Measurements from ENCODE around the gene MCAM. TPM values are rescaled to one million over a fixed set of nuclear protein-coding genes. Genes with fewer than 3 reads are reported as not detected.
A peak's percentile ranks its signal among the peaks of the same experiment; 100 is the strongest.

MCAM gene
- total RNA-seq, 2 experiments from 2014 or later: 0.69 to 1.3 TPM

DNA sequence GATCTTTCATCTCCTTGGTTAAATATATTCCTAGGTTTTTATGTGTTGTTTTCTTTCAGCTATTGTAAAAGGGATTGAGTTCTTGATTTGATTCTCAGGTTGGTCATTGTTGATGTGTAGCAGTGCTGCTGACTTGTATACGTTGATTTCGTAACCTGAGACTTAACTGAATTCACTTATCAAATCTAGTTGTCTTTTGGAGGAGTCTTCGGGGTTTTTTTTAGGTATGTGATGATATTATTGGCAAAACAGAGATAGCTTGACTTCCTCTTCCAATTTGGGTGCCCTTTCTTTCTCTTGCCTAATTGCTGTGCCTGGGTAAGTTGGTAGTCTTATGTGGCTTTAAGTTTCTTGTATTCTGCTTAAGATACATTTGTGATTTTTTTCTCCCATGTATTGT is 57.9 kb downstream of the MCAM start:
- H3K36me3 ChIP-seq (ENCODE audit: insufficient read depth, low read length): peaks cover 9% of the 10 kb centered on the region; the same call in 1 of the 2 replicates
- peak overlapping the region; percentile 56 for H3K4me3 ChIP-seq (ENCODE audit: low read depth, low read length, poor library complexity, severe bottlenecking)
- TF ChIP-seq, protein P1, sequence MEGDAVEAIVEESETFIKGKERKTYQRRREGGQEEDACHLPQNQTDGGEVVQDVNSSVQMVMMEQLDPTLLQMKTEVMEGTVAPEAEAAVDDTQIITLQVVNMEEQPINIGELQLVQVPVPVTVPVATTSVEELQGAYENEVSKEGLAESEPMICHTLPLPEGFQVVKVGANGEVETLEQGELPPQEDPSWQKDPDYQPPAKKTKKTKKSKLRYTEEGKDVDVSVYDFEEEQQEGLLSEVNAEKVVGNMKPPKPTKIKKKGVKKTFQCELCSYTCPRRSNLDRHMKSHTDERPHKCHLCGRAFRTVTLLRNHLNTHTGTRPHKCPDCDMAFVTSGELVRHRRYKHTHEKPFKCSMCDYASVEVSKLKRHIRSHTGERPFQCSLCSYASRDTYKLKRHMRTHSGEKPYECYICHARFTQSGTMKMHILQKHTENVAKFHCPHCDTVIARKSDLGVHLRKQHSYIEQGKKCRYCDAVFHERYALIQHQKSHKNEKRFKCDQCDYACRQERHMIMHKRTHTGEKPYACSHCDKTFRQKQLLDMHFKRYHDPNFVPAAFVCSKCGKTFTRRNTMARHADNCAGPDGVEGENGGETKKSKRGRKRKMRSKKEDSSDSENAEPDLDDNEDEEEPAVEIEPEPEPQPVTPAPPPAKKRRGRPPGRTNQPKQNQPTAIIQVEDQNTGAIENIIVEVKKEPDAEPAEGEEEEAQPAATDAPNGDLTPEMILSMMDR (conservative IDR thresholded peaks at IDR 0.05; ENCODE audit: low read length): no peak
- peak; percentile 10 for DNase-seq (ENCODE audit: low spot score)
- peak overlapping the region; percentile 81 for H3K4me2 ChIP-seq (ENCODE audit: low read length)
- no peaks in the 10 kb centered on the region for H3K9me3 ChIP-seq (ENCODE audit: low read length)
- intact Hi-C loops (cut with micrococcal nuclease; ENCODE audit: unreplicated experiment): no loop called here
- no peaks in the 10 kb centered on the region; the same call in 1 of the 2 replicates for H4K20me1 ChIP-seq (ENCODE audit: insufficient read depth, low read length)
- H3K79me2 ChIP-seq (ENCODE audit: insufficient read depth, low read depth, low read length): peaks cover 64% of the 10 kb centered on the region
- CTCF ChIA-PET (ENCODE audit: unreplicated experiment): no interaction called here
- BruUV-seq (replicated peaks): no TSS peak
- no peaks in the 10 kb centered on the region for H3K9me2 ChIP-seq (ENCODE audit: insufficient read depth, low read length)
- POLR2A ChIA-PET: interaction anchor here (0.8 to 3.8 kb wide), 8 partner anchors 8 to 228 kb away, joined by 3 to 38 read pairs (median 6); partner anchors contain the start of genes CBL and SLC37A4
- H3K27ac ChIP-seq (ENCODE audit: low read depth, low read length, poor library complexity, severe bottlenecking): peak overlapping the region; percentile 64
- no peak overlapping the region for H2AFZ ChIP-seq (ENCODE audit: low read length)
- H3K4me1 ChIP-seq (ENCODE audit: insufficient read depth, low read length, poor library complexity, severe bottlenecking): peaks cover 64% of the 10 kb centered on the region

Small RNAs within 50 kb of the gene (microRNA-seq; reads per million reads assigned to microRNA genes)
- not detected for gene MIR6756 (ENCODE audit: borderline replicate concordance)

Small RNAs within 50 kb of the gene (small RNA-seq; reads per million reads assigned to genes)
- gene RF01225 (not detected), gene RNU6-262P (not detected)

Other genes starting within 250 kb of the MCAM start
- 32.2 and 46.1 TPM in 2 replicates for gene VPS11, start 249.3 kb downstream of the MCAM start, total RNA-seq (2014; rRNA removed; shearing (Covaris generic))
- 23.3 and 25.7 TPM in 2 replicates for gene VPS11, start 249.3 kb downstream of the MCAM start, total RNA-seq (2022)
- 12.1 and 12.2 TPM in 2 replicates for gene HMBS, start 232.2 kb downstream of the MCAM start, total RNA-seq (2014; rRNA removed; shearing (Covaris generic))
- 49.6 and 50.0 TPM in 2 replicates for gene HMBS, start 232.2 kb downstream of the MCAM start, total RNA-seq (2022)
- gene DPAGT1, start 215.3 kb downstream of the MCAM start, total RNA-seq (2014; rRNA removed; shearing (Covaris generic)): 31.7 and 35.8 TPM in 2 replicates
- 72.4 and 83.4 TPM in 2 replicates for gene DPAGT1, start 215.3 kb downstream of the MCAM start, total RNA-seq (2022)
- 6.5 and 10.6 TPM in 2 replicates for gene C2CD2L, start 209.8 kb downstream of the MCAM start, total RNA-seq (2014; rRNA removed; shearing (Covaris generic))
- gene C2CD2L, start 209.8 kb downstream of the MCAM start, total RNA-seq (2022): 19.0 and 19.9 TPM in 2 replicates
- 18.2 and 27.7 TPM in 2 replicates for gene HINFP, start 195.6 kb downstream of the MCAM start, total RNA-seq (2014; rRNA removed; shearing (Covaris generic))
- 29.6 and 30.8 TPM in 2 replicates for gene HINFP, start 195.6 kb downstream of the MCAM start, total RNA-seq (2022)
- gene ABCG4, start 168.1 kb downstream of the MCAM start, total RNA-seq (2014; rRNA removed; shearing (Covaris generic)): not detected in 2 replicates
- gene ABCG4, start 168.1 kb downstream of the MCAM start, total RNA-seq (2022): not detected in 2 replicates
- gene NLRX1, start 148.4 kb downstream of the MCAM start, total RNA-seq (2014; rRNA removed; shearing (Covaris generic)): 2.1 and 2.8 TPM in 2 replicates
- gene NLRX1, start 148.4 kb downstream of the MCAM start, total RNA-seq (2022): 8.8 and 10.6 TPM in 2 replicates
- not detected in 2 replicates for gene NHERF4, start 131.7 kb downstream of the MCAM start, total RNA-seq (2014; rRNA removed; shearing (Covaris generic))
- gene NHERF4, start 131.7 kb downstream of the MCAM start, total RNA-seq (2022): not detected in 2 replicates
- gene CBL, start 110.8 kb downstream of the MCAM start, total RNA-seq (2014; rRNA removed; shearing (Covaris generic)): 19.1 and 19.2 TPM in 2 replicates
- gene CBL, start 110.8 kb downstream of the MCAM start, total RNA-seq (2022): 58.9 and 59.1 TPM in 2 replicates
- gene RNF26, start 17.4 kb upstream of the MCAM start, total RNA-seq (2014; rRNA removed; shearing (Covaris generic)): 11.7 and 13.9 TPM in 2 replicates
- 52.5 and 56.2 TPM in 2 replicates for gene RNF26, start 17.4 kb upstream of the MCAM start, total RNA-seq (2022)
- not detected in 2 replicates for gene C1QTNF5, start 23.8 kb upstream of the MCAM start, total RNA-seq (2014; rRNA removed; shearing (Covaris generic))
- gene C1QTNF5, start 23.8 kb upstream of the MCAM start, total RNA-seq (2022): not detected in 2 replicates
- gene MFRP, start 29.6 kb upstream of the MCAM start, total RNA-seq (2014; rRNA removed; shearing (Covaris generic)): not detected in 2 replicates
- not detected in 2 replicates for gene MFRP, start 29.6 kb upstream of the MCAM start, total RNA-seq (2022)
- gene USP2, start 64.6 kb upstream of the MCAM start, total RNA-seq (2014; rRNA removed; shearing (Covaris generic)): 4.3 and 10.6 TPM in 2 replicates
- gene USP2, start 64.6 kb upstream of the MCAM start, total RNA-seq (2022): 20.6 and 24.5 TPM in 2 replicates
- gene THY1, start 106.0 kb upstream of the MCAM start, total RNA-seq (2014; rRNA removed; shearing (Covaris generic)): not detected in 2 replicates
- gene THY1, start 106.0 kb upstream of the MCAM start, total RNA-seq (2022): not detected in 2 replicates

Measured in OCI-LY7 (cell line).